ENCODE results near the gene TICAM1. TPM values are rescaled to one million over a fixed set of nuclear protein-coding genes. Genes with fewer than 3 reads are reported as not detected.
A peak's percentile ranks its signal among the peaks of the same experiment; 100 is the strongest.

The TICAM1 gene
- total and polyA plus RNA-seq, 2 of the 13 experiments (the other 11 are each of a cell fraction or from before 2014, with no cell fraction given) = 0.33 to 0.95 TPM

- TF ChIP-seq KDM5A (IDR thresholded peaks at IDR 0.05; ENCODE audit: borderline replicate concordance, low read length) = peak; percentile 96
- TF ChIP-seq ZBTB20 (CRISPR knock-in tag; IDR thresholded peaks at IDR 0.05; ENCODE audit: borderline replicate concordance, low read depth) = no peak
- no peak for TF ChIP-seq RARA (CRISPR knock-in tag; IDR thresholded peaks at IDR 0.05)
- TF ChIP-seq CEBPG (CRISPR knock-in tag; IDR thresholded peaks at IDR 0.05) = no peak
- TF ChIP-seq ZNF354B (CRISPR knock-in tag; IDR thresholded peaks at IDR 0.05) = no peak
- TF ChIP-seq ZNF780A (CRISPR knock-in tag; IDR thresholded peaks at IDR 0.05) = no peak
- TF ChIP-seq FOXK1 (CRISPR knock-in tag; IDR thresholded peaks at IDR 0.05; ENCODE audit: borderline replicate concordance, low read depth) = peak; percentile 77
- TF ChIP-seq PATZ1 (CRISPR knock-in tag; IDR thresholded peaks at IDR 0.05) = no peak; the same call in 1 of the 2 replicates
- no peak for TF ChIP-seq ZNF205 (CRISPR knock-in tag; IDR thresholded peaks at IDR 0.05)
- no peak for TF ChIP-seq RBAK (CRISPR knock-in tag; IDR thresholded peaks at IDR 0.05)
- no peak for TF ChIP-seq SMAD1 (CRISPR knock-in tag; IDR thresholded peaks at IDR 0.05; ENCODE audit: borderline replicate concordance, low read depth)
- 0 out of 2 replicates have a peak, but pooled peaks have one; percentile 21 for TF ChIP-seq ZNF766 (CRISPR knock-in tag; IDR thresholded peaks at IDR 0.05; ENCODE audit: borderline replicate concordance)
- TF ChIP-seq PLSCR1 (CRISPR knock-in tag; IDR thresholded peaks at IDR 0.05; ENCODE audit: borderline replicate concordance) = no peak
- no peak; the same call in 1 of the 2 replicates for TF ChIP-seq ZNF878 (CRISPR knock-in tag; IDR thresholded peaks at IDR 0.05)
- TF ChIP-seq SRSF4 (IDR thresholded peaks at IDR 0.05; ENCODE audit: low read depth, low read length, poor library complexity, severe bottlenecking) = no peak
- TF ChIP-seq ZNF33A (CRISPR knock-in tag; IDR thresholded peaks at IDR 0.05; ENCODE audit: borderline replicate concordance) = no peak
- TF ChIP-seq SNAPC4 (CRISPR knock-in tag; IDR thresholded peaks at IDR 0.05) = peak; percentile 85; the same call in 1 of the 2 replicates
- no peak for TF ChIP-seq PBX2 (CRISPR knock-in tag; IDR thresholded peaks at IDR 0.05)
These were observed 40.1 kb downstream of the TICAM1 start, which contains the start of gene FEM1A (continued) for GRCh38 chr19:4791183-4792018.

Data from HepG2 (cell line).